Suprapubic skin (tissue), 4 donors: Measurements from ENCODE around the gene OOSP4B. TPM values are rescaled to one million over a fixed set of nuclear protein-coding genes. Genes with fewer than 3 reads are reported as not detected.

Experiments
- DNase-seq, 2 donors: peaks; one replicate each; pipeline ENCODE4 v3.0.0-alpha.2; 2019; ENCODE audit warnings: low spot score in 2 of 2
- H3K27ac ChIP-seq: fragments of 200-600 bp; sonication (generic); one replicate; pipeline ENCODE4 v1.5.1; 2019
- H3K27me3 ChIP-seq: fragments of 200-600 bp; sonication (generic); one replicate; pipeline ENCODE4 v1.5.1; 2019
- H3K36me3 ChIP-seq: fragments of 200-600 bp; sonication (generic); one replicate; pipeline ENCODE4 v1.5.1; 2019
- H3K4me1 ChIP-seq: fragments of 200-600 bp; sonication (generic); one replicate; pipeline ENCODE4 v1.5.1; 2019
- H3K4me3 ChIP-seq: fragments of 200-600 bp; sonication (generic); one replicate; pipeline ENCODE4 v1.5.1; 2019; ENCODE audit warnings: mild to moderate bottlenecking
- H3K9me3 ChIP-seq: fragments of 200-600 bp; sonication (generic); one replicate; pipeline ENCODE4 v1.5.1; 2019
- CTCF ChIP-seq, 2 donors: fragments of 200-600 bp in 1 of 2; fragments of 450-650 bp in 1 of 2; sonication (generic) in 1 of 2; IDR thresholded peaks; one replicate each; pipeline ENCODE4 v1.5.1; 2016 to 2019; ENCODE audit warnings: antibody characterized with exemption in 2 of 2, mild to moderate bottlenecking in 1 of 2, moderate library complexity in 1 of 2
- EP300 ChIP-seq: sonication (generic); formaldehyde crosslinking; IDR thresholded peaks from one replicate; pipeline ENCODE4 v1.6.1; 2017; ENCODE audit warnings: antibody characterized with exemption
- POLR2A ChIP-seq, 2 donors: fragments of 450-650 bp; IDR thresholded peaks; one replicate each; pipeline ENCODE4 v1.6.1; 2017; ENCODE audit warnings: antibody characterized with exemption in 2 of 2, mild to moderate bottlenecking in 2 of 2, moderate library complexity in 2 of 2
- POLR2AphosphoS5 ChIP-seq, 3 donors: sonication (generic); formaldehyde crosslinking; IDR thresholded peaks; one replicate each; pipeline ENCODE4 v1.6.1; 2017; ENCODE audit warnings: antibody characterized with exemption in 3 of 3
- WGBS: methylation state at CpG from one replicate; pipeline ENCODE4 v1.1.5; 2018; 5-methylcytosine and 5-hydroxymethylcytosine counted together
- total RNA-seq, 4 donors: library from RNA; depleted of rRNA; stranded (reverse); fragments of >200 nt; gene quantifications; one replicate each; pipeline ENCODE4 v1.1.0, GENCODE V29; 2016

OOSP4B gene
- total RNA-seq, 4 donors from 2014 or later, result not detected

- H3K27me3 ChIP-seq, result no peaks in the 10 kb centered on the region
- H3K4me3 ChIP-seq, result no peak within 1 kb of the TSS
- no peaks in the 10 kb centered on the region for H3K4me1 ChIP-seq
- no peaks in the 10 kb centered on the region for H3K9me3 ChIP-seq
- H3K36me3 ChIP-seq, result no peaks in the 10 kb centered on the region
- H3K27ac ChIP-seq, result no peak within 1 kb of the TSS
- TF ChIP-seq POLR2A (IDR thresholded peaks at IDR 0.05), result no peak
- no peak for TF ChIP-seq EP300
- TF ChIP-seq POLR2AphosphoS5 (IDR thresholded peaks at IDR 0.05), result no peak
- TF ChIP-seq CTCF (IDR thresholded peaks at IDR 0.05), result no peak
- WGBS, result 70% methylated on average over 8 of the region's 8 CpGs
- no peak for DNase-seq
Observed at GRCh38 chr11:60056349-60056969, 39.5 kb downstream of the OOSP4B start, which contains the start of gene MS4A3. Gene MS4A3 (plus strand): TSS chr11:60056665. CDS start chr11:60061161, 4,496 bp downstream.

GRCh38 chr11:60059052-60059451 is 42.1 kb downstream of the OOSP4B start:
- no peak overlapping the region for H3K27ac ChIP-seq
- no peaks in the 10 kb centered on the region for H3K4me1 ChIP-seq
- H3K9me3 ChIP-seq, result no peaks in the 10 kb centered on the region
- DNase-seq, result no peak
- H3K27me3 ChIP-seq, result no peaks in the 10 kb centered on the region
- WGBS, result 85% methylated on average over 3 of the region's 3 CpGs
- H3K4me3 ChIP-seq, result no peak overlapping the region
- no peak for TF ChIP-seq CTCF (IDR thresholded peaks at IDR 0.05)
- no peak for TF ChIP-seq POLR2A (IDR thresholded peaks at IDR 0.05)
- H3K36me3 ChIP-seq, result no peaks in the 10 kb centered on the region

- WGBS, result 89% methylated on average over 4 of the region's 4 CpGs
- TF ChIP-seq EP300 (no peak), POLR2AphosphoS5 (IDR thresholded peaks at IDR 0.05) (no peak), CTCF (IDR thresholded peaks at IDR 0.05) (no peak), POLR2A (IDR thresholded peaks at IDR 0.05) (no peak)
- no peaks in the 10 kb centered on the region for H3K4me1 ChIP-seq
Observed at GRCh38 chr11:60059521-60060240, 42.7 kb downstream of the OOSP4B start.

GRCh38 chr11:60064111-60064510 is 47.1 kb downstream of the OOSP4B start:
- no peaks in the 10 kb centered on the region for H3K4me1 ChIP-seq
- H3K4me3 ChIP-seq, result no peak overlapping the region
- H3K36me3 ChIP-seq, result no peaks in the 10 kb centered on the region
- H3K27me3 ChIP-seq, result no peaks in the 10 kb centered on the region
- WGBS, result 68% methylated on average over 1 of the region's 1 CpG
- TF ChIP-seq POLR2AphosphoS5 (IDR thresholded peaks at IDR 0.05) (no peak), CTCF (IDR thresholded peaks at IDR 0.05) (no peak), POLR2A (IDR thresholded peaks at IDR 0.05) (no peak), EP300 (no peak)
- DNase-seq, result no peak
- no peak overlapping the region for H3K27ac ChIP-seq
- no peaks in the 10 kb centered on the region for H3K9me3 ChIP-seq

More at GRCh38 chr11:60059521-60060240, 42.7 kb downstream of the OOSP4B start:
- Histone ChIP-seq H3K27ac (no peak overlapping the region), H3K4me3 (no peak overlapping the region), H3K27me3 (no peaks in the 10 kb centered on the region), H3K9me3 (no peaks in the 10 kb centered on the region), H3K36me3 (no peaks in the 10 kb centered on the region)
- DNase-seq, result no peak

GRCh38 chr11:60065801-60066200 is 48.8 kb downstream of the OOSP4B start:
- Histone ChIP-seq H3K9me3 (no peaks in the 10 kb centered on the region), H3K4me1 (no peaks in the 10 kb centered on the region), H3K36me3 (no peaks in the 10 kb centered on the region), H3K4me3 (no peak overlapping the region), H3K27me3 (no peaks in the 10 kb centered on the region), H3K27ac (no peak overlapping the region)
- TF ChIP-seq CTCF (IDR thresholded peaks at IDR 0.05), result no peak
- no peak for TF ChIP-seq POLR2AphosphoS5 (IDR thresholded peaks at IDR 0.05)
- no peak for TF ChIP-seq POLR2A (IDR thresholded peaks at IDR 0.05)
- no peak for TF ChIP-seq EP300
- 91% methylated on average over 1 of the region's 1 CpG for WGBS
- DNase-seq, result no peak
